HEK293 (cell line): ENCODE measurements around the gene CFAP58.

Experiments used
- GLI2 ChIP-seq: fragments of 450-650 bp; formaldehyde crosslinking; IDR thresholded peaks from 2 replicates; pipeline ENCODE4; 2017; ENCODE audit warnings: missing biosample characterization, missing genetic modification characterization, low read depth, borderline replicate concordance
- GLIS1 ChIP-seq: fragments of 450-650 bp; formaldehyde crosslinking; IDR thresholded peaks from 2 replicates; pipeline ENCODE4 v1.5.1; 2016; ENCODE audit warnings: missing biosample characterization, missing genetic modification characterization
- HOXD13 ChIP-seq: sonication (generic); formaldehyde crosslinking; IDR thresholded peaks from 2 replicates; pipeline ENCODE4 v1.8.0; 2022; ENCODE audit warnings: missing genetic modification reagents, borderline replicate concordance
- OSR2 ChIP-seq: fragments of 450-650 bp; formaldehyde crosslinking; IDR thresholded peaks from 2 replicates; pipeline ENCODE4 v1.5.1; 2016; ENCODE audit warnings: missing biosample characterization, missing genetic modification characterization
- PRDM1 ChIP-seq: fragments of 450-650 bp; formaldehyde crosslinking; IDR thresholded peaks from 2 replicates; pipeline ENCODE4; 2016; ENCODE audit warnings: missing biosample characterization, missing genetic modification characterization
- ZBTB48 ChIP-seq: fragments of 450-650 bp; formaldehyde crosslinking; IDR thresholded peaks from 2 replicates; pipeline ENCODE4 v1.5.1; 2016; ENCODE audit warnings: missing biosample characterization, missing genetic modification characterization
- ZNF10 ChIP-seq: fragments of 450-650 bp; formaldehyde crosslinking; IDR thresholded peaks from 2 replicates; pipeline ENCODE4 v1.5.1; 2017; ENCODE audit warnings: missing biosample characterization, missing genetic modification characterization
- ZNF146 ChIP-seq: fragments of 450-650 bp; formaldehyde crosslinking; IDR thresholded peaks from 2 replicates; pipeline ENCODE4 v1.5.1; 2016; ENCODE audit warnings: missing biosample characterization, missing genetic modification characterization
- ZNF169 ChIP-seq: fragments of 450-650 bp; formaldehyde crosslinking; IDR thresholded peaks from 2 replicates; pipeline ENCODE4 v1.5.1; 2016; ENCODE audit warnings: missing biosample characterization, missing genetic modification characterization
- ZNF221 ChIP-seq: fragments of 450-650 bp; formaldehyde crosslinking; IDR thresholded peaks from 2 replicates; pipeline ENCODE4 v1.5.1; 2017; ENCODE audit warnings: missing biosample characterization, missing genetic modification characterization, borderline replicate concordance
- ZNF223 ChIP-seq: fragments of 450-650 bp; formaldehyde crosslinking; IDR thresholded peaks from 2 replicates; pipeline ENCODE4 v1.5.1; 2016; ENCODE audit warnings: missing biosample characterization, missing genetic modification characterization
- ZNF266 ChIP-seq: fragments of 450-650 bp; formaldehyde crosslinking; IDR thresholded peaks from 2 replicates; pipeline ENCODE4 v1.5.1; 2016; ENCODE audit warnings: missing biosample characterization, missing genetic modification characterization, low read depth
- ZNF433 ChIP-seq: fragments of 450-650 bp; formaldehyde crosslinking; IDR thresholded peaks from 2 replicates; pipeline ENCODE4 v1.5.1; 2016; ENCODE audit warnings: missing biosample characterization, missing genetic modification characterization, low read depth
- ZNF510 ChIP-seq: fragments of 450-650 bp; formaldehyde crosslinking; IDR thresholded peaks from 2 replicates; pipeline ENCODE4 v1.5.1; 2018; ENCODE audit warnings: mild to moderate bottlenecking, missing genetic modification characterization, missing biosample characterization; ENCODE audit not compliant: insufficient replicate concordance
- ZNF585B ChIP-seq: fragments of 450-650 bp; formaldehyde crosslinking; IDR thresholded peaks from 2 replicates; pipeline ENCODE4 v1.5.1; 2016; ENCODE audit warnings: missing biosample characterization, missing genetic modification characterization
- ZNF629 ChIP-seq: fragments of 450-650 bp; formaldehyde crosslinking; IDR thresholded peaks from 2 replicates; pipeline ENCODE4 v1.5.1; 2017; ENCODE audit warnings: missing biosample characterization, missing genetic modification characterization
- ZNF654 ChIP-seq: fragments of 450-650 bp; formaldehyde crosslinking; IDR thresholded peaks from 2 replicates; pipeline ENCODE4 v1.5.1; 2016; ENCODE audit warnings: low read depth, missing biosample characterization, missing genetic modification characterization
- ZNF747 ChIP-seq: fragments of 450-650 bp; formaldehyde crosslinking; IDR thresholded peaks from 2 replicates; pipeline ENCODE4 v1.5.1; 2016; ENCODE audit warnings: missing biosample characterization, missing genetic modification characterization
- ZNF791 ChIP-seq: fragments of 450-650 bp; formaldehyde crosslinking; IDR thresholded peaks from 2 replicates; pipeline ENCODE4 v1.5.1; 2016; ENCODE audit warnings: missing biosample characterization, missing genetic modification characterization
- ZNF830 ChIP-seq: fragments of 450-650 bp; IDR thresholded peaks from 2 replicates; pipeline ENCODE4 v1.5.0; 2018; ENCODE audit warnings: missing biosample characterization, missing genetic modification characterization, low read depth, mild to moderate bottlenecking, moderate library complexity
- ZNF843 ChIP-seq: fragments of 450-650 bp; formaldehyde crosslinking; IDR thresholded peaks from 2 replicates; pipeline ENCODE4 v1.5.1; 2016; ENCODE audit warnings: missing biosample characterization, missing genetic modification characterization
- TF ChIP-seq, protein P1 (sequence below): fragments of 450-650 bp; formaldehyde crosslinking; IDR thresholded peaks from 2 replicates; pipeline ENCODE4 v1.5.1; 2017; ENCODE audit warnings: missing biosample characterization, missing genetic modification characterization
- TF ChIP-seq, protein P2 (sequence below): fragments of 450-650 bp; formaldehyde crosslinking; IDR thresholded peaks from 2 replicates; pipeline ENCODE4 v1.5.1; 2016; ENCODE audit warnings: missing biosample characterization, missing genetic modification characterization
- TF ChIP-seq, protein P3 (sequence below): fragments of 450-650 bp; formaldehyde crosslinking; IDR thresholded peaks from 2 replicates; pipeline ENCODE4 v1.5.1; 2016; ENCODE audit warnings: missing biosample characterization, missing genetic modification characterization
- TF ChIP-seq, protein P4 (sequence below): fragments of 450-650 bp; formaldehyde crosslinking; IDR thresholded peaks from 2 replicates; pipeline ENCODE4 v1.5.1; 2016; ENCODE audit warnings: missing biosample characterization, missing genetic modification characterization
- TF ChIP-seq, protein P5 (sequence below): fragments of 450-650 bp; formaldehyde crosslinking; IDR thresholded peaks from 2 replicates; pipeline ENCODE4 v1.5.1; 2016; ENCODE audit warnings: missing biosample characterization, missing genetic modification characterization
- TF ChIP-seq, protein P6 (sequence below): fragments of 450-650 bp; formaldehyde crosslinking; IDR thresholded peaks from 2 replicates; pipeline ENCODE4 v1.5.1; 2017; ENCODE audit warnings: missing biosample characterization, missing genetic modification characterization

The CFAP58 gene

DNA sequence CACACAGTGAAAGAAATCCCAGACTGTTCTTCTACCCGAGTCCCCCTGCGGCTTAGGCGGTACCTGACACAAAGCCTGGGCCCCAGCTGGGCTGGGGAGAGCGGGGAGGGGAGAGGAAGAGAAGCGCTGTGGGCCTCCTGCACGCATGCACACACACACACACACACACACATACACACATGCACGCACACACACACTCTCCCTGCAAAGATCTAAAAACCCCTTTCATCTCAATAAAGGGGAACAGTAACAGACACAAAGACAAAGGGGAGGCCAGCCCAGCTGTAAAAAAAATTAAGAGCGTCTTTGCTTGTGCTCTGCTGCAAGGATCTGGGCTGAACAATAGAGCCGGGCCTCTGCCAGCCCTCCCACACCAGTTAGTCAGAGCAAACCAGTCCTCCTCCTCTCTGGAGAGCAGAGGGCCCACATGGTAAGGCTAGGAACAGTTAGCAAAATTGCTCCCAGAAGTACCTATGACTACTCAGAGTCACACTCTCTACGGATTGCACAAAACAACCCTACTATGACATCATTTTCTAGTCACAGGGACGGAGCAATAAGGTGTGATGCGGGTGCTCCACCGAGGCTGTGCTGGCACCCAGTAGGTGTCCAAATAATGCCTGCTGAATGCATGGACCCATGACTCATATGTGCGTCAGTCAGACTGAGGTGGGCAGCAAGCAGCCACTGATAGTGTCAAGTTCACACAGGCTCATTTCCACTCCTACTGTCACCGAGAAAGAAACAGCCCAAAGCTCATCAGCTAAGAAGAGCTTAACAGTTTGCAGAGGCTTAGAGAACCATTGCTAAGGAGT lies 24.5 kb upstream of the CFAP58 start (continued):
- TF ChIP-seq, protein P1, sequence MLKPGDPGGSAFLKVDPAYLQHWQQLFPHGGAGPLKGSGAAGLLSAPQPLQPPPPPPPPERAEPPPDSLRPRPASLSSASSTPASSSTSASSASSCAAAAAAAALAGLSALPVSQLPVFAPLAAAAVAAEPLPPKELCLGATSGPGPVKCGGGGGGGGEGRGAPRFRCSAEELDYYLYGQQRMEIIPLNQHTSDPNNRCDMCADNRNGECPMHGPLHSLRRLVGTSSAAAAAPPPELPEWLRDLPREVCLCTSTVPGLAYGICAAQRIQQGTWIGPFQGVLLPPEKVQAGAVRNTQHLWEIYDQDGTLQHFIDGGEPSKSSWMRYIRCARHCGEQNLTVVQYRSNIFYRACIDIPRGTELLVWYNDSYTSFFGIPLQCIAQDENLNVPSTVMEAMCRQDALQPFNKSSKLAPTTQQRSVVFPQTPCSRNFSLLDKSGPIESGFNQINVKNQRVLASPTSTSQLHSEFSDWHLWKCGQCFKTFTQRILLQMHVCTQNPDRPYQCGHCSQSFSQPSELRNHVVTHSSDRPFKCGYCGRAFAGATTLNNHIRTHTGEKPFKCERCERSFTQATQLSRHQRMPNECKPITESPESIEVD (tag by site-specific recombination) = no peak
- TF ChIP-seq GLIS1 (tag by site-specific recombination) (peak; percentile 94), ZNF654 (tag by site-specific recombination) (no peak), GLI2 (tag by site-specific recombination) (no peak; the same call in 1 of the 2 replicates), ZNF266 (tag by site-specific recombination) (no peak), ZNF221 (no peak), OSR2 (tag by site-specific recombination) (peak; percentile 89), ZNF223 (tag by site-specific recombination) (no peak), ZNF10 (tag by site-specific recombination) (peak; percentile 83; the same call in 1 of the 2 replicates), HOXD13 (no peak), ZNF510 (tag by site-specific recombination) (no peak), ZNF830 (tag by site-specific recombination) (no peak), ZNF629 (tag by site-specific recombination) (peak; percentile 100), ZBTB48 (tag by site-specific recombination) (peak; percentile 49; the same call in 1 of the 2 replicates), ZNF791 (tag by site-specific recombination) (no peak), ZNF585B (no peak), ZNF169 (no peak), ZNF433 (tag by site-specific recombination) (no peak), ZNF843 (tag by site-specific recombination) (no peak), PRDM1 (tag by site-specific recombination) (no peak), ZNF747 (tag by site-specific recombination) (no peak), ZNF146 (0 out of 2 replicates have a peak, but pooled peaks have one; percentile 22)
- TF ChIP-seq, protein P2, sequence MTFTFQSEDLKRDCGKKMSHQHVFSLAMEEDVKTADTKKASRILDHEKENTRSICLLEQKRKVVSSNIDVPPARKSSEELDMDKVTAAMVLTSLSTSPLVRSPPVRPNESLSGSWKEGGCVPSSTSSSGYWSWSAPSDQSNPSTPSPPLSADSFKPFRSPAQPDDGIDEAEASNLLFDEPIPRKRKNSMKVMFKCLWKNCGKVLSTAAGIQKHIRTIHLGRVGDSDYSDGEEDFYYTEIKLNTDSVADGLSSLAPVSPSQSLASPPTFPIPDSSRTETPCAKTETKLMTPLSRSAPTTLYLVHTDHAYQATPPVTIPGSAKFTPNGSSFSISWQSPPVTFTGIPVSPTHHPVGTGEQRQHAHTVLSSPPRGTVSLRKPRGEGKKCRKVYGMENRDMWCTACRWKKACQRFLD = no peak
- TF ChIP-seq, protein P3, sequence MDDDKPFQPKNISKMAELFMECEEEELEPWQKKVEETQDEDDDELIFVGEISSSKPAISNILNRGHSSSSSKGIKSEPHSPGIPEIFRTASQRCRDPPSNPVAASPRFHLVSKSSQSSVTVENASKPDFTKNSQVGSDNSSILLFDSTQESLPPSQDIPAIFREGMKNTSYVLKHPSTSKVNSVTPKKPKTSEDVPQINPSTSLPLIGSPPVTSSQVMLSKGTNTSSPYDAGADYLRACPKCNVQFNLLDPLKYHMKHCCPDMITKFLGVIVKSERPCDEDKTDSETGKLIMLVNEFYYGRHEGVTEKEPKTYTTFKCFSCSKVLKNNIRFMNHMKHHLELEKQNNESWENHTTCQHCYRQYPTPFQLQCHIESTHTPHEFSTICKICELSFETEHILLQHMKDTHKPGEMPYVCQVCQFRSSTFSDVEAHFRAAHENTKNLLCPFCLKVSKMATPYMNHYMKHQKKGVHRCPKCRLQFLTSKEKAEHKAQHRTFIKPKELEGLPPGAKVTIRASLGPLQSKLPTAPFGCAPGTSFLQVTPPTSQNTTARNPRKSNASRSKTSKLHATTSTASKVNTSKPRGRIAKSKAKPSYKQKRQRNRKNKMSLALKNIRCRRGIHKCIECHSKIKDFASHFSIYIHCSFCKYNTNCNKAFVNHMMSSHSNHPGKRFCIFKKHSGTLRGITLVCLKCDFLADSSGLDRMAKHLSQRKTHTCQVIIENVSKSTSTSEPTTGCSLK (tag by site-specific recombination) = no peak
- TF ChIP-seq, protein P4, sequence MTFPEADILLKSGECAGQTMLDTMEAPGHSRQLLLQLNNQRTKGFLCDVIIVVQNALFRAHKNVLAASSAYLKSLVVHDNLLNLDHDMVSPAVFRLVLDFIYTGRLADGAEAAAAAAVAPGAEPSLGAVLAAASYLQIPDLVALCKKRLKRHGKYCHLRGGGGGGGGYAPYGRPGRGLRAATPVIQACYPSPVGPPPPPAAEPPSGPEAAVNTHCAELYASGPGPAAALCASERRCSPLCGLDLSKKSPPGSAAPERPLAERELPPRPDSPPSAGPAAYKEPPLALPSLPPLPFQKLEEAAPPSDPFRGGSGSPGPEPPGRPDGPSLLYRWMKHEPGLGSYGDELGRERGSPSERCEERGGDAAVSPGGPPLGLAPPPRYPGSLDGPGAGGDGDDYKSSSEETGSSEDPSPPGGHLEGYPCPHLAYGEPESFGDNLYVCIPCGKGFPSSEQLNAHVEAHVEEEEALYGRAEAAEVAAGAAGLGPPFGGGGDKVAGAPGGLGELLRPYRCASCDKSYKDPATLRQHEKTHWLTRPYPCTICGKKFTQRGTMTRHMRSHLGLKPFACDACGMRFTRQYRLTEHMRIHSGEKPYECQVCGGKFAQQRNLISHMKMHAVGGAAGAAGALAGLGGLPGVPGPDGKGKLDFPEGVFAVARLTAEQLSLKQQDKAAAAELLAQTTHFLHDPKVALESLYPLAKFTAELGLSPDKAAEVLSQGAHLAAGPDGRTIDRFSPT = peak; percentile 94
- TF ChIP-seq, protein P5, sequence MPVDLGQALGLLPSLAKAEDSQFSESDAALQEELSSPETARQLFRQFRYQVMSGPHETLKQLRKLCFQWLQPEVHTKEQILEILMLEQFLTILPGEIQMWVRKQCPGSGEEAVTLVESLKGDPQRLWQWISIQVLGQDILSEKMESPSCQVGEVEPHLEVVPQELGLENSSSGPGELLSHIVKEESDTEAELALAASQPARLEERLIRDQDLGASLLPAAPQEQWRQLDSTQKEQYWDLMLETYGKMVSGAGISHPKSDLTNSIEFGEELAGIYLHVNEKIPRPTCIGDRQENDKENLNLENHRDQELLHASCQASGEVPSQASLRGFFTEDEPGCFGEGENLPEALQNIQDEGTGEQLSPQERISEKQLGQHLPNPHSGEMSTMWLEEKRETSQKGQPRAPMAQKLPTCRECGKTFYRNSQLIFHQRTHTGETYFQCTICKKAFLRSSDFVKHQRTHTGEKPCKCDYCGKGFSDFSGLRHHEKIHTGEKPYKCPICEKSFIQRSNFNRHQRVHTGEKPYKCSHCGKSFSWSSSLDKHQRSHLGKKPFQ (tag by site-specific recombination) = peak; percentile 94
- TF ChIP-seq, protein P6, sequence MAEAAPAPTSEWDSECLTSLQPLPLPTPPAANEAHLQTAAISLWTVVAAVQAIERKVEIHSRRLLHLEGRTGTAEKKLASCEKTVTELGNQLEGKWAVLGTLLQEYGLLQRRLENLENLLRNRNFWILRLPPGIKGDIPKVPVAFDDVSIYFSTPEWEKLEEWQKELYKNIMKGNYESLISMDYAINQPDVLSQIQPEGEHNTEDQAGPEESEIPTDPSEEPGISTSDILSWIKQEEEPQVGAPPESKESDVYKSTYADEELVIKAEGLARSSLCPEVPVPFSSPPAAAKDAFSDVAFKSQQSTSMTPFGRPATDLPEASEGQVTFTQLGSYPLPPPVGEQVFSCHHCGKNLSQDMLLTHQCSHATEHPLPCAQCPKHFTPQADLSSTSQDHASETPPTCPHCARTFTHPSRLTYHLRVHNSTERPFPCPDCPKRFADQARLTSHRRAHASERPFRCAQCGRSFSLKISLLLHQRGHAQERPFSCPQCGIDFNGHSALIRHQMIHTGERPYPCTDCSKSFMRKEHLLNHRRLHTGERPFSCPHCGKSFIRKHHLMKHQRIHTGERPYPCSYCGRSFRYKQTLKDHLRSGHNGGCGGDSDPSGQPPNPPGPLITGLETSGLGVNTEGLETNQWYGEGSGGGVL (tag by site-specific recombination) = peak; percentile 92
